ENCODE data around the gene ACOX2.
A peak's percentile ranks its signal among the peaks of the same experiment; 100 is the strongest.
"Not testable (repeated sequence)": the region's sequence is repeated elsewhere in the genome, so short reads cannot be mapped to it uniquely, and the experiment has no call there.

The ACOX2 gene

DNA sequence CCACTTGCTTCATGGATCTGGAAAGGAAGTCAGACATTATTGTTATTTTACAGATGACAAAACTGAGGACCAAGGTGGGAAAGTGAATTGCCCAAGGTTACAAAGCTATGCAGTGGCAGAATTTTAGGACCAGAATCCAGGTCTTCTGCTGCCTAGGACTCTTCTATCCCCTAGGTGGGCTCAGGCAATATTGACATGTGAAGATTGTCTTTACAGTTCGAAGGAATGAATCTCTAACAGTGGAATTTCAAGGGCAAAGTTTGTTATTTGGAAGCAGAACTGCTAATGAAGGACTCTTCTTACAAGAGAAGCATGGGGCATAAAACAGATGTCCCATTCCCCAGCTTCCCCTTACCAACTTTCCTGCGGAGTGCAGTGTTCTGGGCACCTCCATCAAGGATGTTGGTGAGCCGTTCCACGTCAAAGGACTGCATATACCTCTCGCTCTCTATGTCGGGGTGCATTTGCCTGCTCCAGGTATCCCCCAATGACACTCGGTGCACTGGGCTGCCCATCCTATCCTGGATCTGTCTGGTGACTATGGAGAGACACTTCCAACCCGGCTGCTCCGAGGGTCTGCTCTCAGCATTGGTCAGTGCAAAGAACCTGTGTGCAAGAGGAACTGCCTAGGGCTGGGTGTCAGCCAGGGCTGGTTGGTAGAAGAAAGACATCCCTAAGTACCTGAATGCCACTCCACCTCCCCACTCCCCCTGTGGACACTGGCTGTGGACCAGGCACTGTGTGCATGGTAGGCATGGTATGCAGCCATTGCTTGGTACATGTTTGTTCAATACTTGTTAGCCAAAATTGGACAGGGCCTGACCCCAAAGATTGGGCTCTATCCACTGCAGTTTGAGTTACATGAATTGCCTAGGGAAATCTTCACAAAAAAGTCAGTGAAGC is 2.1 kb downstream of the ACOX2 start:
- no peak for DNase-seq

DNA sequence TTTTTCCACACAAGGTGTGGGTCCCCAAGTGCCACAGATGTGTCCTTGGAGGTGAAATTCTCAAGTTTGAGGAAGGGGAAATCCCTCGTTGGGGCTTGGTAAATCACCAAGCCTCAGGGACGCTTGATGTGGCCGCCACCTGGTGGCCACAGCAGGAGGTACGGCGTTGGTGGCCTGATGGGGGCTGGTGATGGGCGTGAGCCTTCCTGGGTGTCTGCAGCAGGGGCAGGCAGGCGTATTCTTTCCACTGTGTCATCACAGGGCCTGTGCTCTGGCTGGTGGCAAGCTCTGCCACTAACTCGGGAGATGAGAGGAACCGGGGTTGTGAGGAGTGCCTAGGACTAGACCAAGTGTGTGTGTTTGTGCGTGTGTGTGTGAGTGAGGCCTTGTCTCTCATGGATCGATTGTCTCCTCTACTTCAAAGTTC is 4.2 kb downstream of the ACOX2 start:
- DNase-seq: peak; percentile 78 to 81

DNA sequence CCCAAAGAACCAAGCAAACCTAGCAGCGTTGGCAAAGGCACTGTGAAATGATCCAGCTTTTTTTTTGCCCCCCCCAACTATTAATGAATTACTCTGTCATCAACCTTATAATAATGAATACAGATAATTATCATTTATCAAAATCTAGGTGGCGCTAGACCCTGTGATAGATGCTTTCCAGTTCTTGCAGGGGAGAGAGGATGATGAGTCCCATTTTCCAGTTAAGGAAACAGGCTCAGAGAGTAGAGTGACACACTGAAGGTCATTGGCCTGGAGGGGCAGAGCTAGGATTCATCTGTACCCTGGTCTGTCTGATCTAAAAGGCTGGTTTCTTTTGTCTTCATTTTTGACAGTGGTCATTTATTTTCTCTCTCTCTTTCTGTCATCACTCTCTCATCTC is 5.0 kb downstream of the ACOX2 start:
- DNase-seq: no peak

DNA sequence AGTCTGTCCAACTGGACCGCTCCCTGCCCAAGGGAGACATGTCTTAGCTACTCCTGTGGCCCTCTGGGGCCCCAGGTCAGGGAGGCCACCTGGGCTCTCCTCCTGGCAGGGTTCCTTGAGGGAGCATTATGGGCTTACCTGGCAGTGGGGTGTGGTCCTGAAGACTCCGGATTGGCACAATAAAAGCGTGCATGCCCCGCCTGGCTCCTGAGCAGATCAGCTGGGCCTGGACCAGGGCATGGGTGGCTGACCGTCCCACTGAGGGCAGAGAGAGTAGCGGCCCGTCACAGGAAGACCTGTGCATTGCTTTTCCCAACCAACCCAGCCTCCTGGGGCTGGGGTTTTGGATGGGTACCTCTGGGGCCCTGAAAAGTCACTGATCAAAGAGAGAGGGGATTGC is 5.4 kb downstream of the ACOX2 start:
- no peak for DNase-seq

DNA sequence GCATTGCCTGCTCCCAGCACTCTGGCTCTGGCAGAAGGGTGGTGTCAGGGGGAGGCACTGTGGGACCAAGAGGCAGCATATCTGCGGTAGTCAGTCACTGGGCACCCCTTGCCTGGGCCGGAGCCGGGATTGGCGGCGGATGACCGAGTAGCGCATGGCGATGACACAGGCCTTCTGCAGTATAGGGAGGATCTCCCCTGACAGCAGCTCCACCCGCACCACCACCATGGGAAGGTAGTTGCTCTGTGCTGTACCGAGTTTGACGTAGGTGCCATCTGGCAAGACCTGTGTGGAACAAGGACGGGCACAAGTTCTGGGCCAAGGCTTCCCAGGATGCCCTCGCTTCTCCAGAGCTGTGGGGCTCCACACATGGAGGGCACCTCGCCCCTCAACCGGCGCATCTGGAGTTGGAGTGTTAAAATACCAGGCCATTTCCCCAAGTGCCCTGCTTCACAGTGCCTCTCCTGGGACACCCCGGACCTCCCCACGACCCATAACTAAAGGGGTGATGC is 6.6 kb downstream of the ACOX2 start:
- DNase-seq: no peak

DNA sequence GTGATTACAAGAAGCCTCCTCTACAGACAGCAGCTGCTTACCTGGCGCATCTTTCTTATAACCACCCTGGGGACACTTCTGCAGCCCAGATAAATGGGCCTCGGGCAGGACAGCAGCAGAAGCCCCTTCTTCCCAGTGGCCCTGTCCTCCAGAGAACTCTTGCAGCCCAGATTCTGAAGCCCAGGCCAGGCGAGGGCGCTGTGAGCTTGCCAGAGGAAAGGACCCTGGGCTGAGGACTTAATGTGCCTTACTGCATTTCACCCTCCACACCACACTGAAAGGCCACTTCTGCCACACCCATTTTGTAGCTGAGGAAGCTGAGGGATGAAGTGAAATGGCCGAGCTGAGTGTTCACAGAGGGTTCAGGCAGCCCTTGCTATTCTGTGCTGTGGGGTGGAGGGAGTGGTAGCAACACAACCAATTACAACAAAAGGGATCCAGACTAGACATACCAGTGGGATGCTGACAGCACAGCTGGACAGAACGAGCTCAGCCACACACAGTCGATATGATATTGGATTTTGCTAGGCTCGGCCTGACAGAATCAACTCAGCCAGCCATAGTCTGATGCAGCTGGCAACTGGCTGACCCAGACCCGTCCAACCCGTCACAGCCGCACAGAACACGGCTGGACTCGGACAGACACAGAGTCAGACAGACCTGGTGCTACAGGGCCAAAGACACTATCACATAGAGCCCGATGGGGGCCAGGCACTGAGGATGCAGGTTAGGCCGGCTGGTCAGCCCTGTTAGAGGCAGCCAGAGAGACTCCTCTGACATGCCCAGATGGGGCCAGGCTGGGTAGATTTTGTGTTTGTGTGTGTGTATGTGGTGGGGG is 7.3 kb downstream of the ACOX2 start:
- no peak for DNase-seq

DNA sequence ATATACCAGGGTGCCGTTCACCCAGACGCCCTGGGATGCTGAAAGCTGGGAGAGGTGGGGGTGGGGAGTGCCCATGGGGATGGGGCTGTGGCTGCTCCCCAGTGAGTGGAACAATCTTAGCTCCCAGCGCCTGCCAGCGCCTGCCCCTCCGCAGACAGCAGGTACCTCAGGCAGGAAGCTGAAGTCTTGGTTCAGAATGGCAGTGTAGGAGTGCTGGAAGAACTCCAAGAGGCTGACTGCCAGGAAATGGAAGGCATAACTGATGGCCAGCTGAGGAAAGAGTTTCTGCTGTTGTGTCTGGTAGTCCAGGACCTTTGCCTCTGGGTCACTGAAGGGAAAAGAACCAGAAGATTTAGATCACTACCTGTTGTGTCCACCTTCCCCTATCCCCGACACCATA is 8.4 kb downstream of the ACOX2 start:
- no peak for DNase-seq

DNA sequence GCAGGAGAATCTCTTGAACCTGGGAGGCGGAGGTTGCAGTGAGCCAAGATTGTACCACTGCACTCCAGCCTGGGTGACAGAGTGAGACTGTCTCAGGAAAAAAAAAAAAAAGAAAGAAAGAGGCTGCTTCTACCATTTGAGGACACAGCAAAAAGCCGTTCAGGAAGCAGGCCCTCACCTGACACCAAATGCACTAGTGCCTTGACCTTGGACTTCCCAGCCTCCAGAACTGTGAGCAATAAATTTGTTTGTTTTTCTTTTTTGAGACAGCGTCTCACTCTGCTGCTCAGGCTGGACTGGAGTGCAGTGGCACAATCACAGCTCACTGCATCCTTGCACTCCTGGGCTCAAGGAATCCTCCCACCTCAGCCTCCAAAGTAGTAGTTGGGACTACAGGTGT is 9.6 kb downstream of the ACOX2 start:
- not testable (repeated sequence) for DNase-seq

DNA sequence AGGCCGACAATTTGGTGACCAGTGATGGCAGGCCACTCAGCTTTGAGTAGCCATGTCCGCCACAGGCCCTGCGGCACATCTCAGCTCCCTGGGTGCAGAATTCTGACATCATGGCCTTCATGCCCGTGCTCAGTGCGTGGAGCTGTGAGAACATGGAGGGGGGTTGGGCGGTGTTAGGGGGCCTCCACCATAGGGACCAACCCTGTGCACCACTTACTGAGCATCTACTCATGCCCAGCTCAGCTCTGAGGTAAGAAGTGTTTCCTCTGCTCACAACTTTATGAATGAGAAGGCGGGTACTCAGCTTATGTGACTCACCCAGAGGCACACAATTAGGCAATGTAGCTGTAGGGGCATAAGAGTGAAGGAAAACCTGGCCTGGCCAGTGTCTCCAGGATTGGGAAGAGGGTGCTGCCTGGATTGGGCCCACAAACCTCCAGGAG is 10.5 kb downstream of the ACOX2 start:
- no peak for DNase-seq

DNA sequence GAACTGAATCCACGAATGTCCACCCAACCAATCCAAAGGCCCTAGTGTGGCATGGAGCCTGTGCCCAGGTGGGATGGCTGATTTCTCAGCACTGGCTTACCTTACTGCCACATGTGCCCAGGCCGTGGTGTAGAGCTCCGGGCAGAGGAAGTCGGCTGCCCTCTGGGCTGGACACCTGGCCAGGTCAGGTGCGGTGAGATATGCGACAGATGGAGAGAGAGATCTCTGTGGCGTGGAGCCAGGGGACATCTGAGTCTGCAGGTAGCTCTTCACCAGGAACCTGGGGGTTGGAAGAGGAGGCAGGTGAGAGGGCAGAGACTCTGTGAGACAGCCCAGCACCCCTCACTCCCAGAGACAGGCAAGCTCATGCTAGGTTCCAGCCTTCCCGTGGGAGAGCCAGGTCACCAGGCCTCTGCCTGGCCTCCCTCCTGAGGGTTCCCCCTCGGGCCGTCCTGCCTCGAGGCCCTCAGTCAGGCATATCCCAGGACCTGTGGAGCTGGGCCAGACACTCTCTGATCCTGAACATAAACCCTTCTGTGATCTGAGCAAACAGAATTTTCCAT is 12.6 kb downstream of the ACOX2 start:
- no peak for DNase-seq

DNA sequence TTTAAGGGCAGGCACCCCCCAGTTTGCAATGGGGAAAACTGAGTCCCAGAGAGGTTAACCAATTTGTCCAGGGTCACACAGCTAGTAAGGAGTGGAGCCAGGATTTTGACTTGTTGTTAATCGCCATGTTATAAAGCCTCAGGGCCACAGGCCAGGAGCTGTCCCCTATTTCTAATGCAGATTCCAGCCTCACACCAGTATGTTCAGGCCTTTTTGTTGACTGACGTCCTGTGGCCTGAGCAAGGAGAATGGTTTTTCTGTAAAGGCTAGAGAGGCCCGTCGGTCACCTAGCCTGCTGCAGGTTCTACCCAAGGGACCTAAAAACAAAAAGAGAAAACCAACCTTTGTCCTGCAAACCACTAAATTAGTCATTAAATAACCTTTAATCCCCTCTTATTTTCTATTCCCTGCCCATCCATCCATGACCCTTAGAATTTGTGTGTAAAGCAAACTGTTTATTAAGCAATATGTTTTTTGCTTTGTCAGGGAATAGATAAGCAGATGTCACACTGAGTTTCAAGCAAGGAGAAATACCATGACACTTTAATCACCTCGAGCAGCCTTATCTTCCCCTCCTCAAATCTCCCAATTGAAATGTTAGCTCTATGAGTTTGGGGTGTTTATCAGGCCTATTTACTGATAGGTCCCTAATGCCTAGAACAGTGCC is 14.1 kb downstream of the ACOX2 start:
- no peak for DNase-seq

DNA sequence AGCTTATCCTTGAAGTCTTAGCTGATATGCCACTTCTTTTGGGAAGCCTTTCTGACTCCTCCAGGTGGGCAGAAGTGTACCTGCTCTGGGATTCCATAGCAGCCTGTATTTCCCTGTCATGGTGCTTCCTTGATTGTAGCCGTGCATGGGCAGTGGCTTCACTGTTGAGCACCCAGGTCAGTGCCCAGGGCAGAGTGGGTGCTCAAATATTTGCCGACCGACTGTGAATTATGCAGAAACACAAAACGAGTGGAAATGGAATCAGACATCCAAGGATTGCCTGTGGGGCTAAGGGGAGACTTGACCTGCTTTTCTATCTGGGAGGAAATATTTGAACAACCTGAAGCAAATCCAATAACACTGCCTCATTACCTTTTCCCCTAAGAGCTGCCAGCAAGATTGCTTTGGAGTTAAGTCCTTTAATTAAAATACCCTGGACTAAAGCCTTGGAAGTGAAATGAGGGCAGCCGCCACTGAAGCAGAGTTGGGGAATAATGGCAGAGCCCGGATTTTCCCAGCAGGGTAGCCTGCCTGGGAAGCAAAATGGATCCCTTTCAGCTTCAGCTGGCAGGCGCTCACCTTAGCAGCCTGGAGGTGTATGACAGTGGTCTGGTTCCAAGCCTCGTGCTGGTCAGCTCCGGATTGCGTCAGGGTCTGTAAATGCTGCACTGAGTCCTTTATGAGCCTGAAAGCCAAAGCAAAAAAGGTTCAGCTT is 14.9 kb downstream of the ACOX2 start:
- DNase-seq: no peak

DNA sequence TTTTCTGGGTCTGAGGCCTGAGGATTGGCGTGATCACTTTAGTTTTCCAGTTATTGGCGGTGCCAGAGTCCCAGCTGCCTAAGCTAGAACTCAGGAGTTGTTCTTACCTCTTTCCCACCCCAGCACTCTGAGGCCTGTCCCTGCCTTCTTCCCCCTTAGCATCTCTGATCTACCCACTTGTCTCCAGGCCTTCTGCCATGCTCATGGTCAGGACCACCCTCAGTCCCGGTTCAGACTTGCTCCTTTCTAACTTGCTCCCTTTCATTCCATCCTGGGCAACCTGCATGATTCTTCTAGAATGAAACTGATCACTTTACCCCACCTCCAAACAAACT is 15.7 kb downstream of the ACOX2 start:
- DNase-seq: no peak

DNA sequence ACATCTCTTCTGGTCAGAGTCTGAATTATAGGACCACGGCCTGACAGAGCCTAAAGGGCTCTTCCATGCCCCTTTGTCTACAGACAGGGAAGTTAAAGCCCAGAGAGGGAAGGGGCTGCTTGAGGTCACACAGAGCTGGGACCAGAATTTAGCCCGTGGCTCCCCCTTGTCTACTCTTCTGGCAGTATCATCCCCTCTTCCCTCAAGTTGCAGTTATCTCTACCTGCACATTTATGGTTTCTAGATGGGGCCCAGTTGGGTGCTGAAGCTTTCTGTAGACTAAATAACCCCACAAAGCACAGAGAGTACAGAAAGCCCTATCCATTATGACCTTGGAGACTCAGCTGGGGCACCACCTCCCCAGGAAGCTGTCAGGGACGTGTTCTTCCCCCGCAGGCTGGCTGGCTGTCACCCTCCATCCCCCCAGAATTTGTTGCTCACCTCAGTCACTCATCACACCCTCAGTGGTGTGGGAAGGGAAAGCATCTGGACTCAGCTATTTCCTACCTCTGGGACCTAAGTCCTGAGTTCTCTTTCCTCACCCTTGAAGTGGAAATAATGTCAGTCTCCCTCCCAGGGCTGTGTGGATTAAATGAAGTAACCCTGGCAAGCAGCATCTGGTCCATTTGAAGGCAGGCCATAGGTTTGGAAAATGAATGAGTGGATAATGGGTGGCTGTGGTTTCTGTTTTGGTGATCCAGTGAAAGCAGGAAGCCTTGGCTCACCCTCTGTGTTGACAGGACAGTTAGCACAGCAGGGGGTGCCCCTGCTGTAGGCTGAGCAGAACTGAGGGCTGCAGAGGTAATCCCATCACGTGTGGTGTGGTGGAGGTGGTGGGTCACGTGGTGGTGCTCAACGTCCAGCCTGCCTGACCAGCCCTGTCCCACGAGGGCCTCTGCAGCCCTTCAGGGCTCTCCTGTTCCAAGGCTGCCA is 16.3 kb downstream of the ACOX2 start:
- DNase-seq: no peak

DNA sequence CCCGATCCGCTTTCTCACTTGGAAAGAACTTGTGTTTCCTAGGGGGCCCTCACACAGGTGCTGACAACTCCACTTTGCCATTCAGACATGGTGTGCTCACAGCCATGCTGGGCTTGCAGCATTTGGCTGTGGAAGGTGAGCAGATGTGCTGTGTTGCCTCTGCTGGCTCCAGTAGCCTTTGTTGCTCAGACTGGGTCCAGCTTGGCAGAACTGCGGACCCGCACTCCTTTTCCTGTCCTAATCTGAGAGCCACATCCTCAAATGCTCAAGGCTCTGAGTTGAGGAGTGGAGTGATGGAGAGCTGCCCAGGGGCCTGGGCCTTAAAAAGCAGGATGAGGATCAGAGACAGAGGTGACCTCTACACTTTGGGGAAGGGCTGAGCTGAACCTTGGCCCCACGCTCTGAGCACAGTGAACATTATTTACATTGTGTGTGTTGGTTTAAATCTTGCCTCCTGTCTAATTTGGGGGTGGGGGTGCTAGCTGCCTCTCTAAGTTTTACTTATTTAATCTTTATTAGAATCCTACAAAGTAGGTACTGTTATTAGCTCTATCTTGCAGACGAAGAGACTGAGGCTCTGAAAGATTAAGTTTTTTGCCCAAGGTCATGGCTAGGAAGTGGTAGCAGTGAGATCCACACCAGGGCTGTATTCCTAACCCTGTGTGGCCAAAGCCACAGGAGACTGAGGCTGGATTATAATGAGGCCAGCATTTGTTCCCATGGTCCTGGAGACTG is 17.2 kb downstream of the ACOX2 start:
- no peak for DNase-seq

DNA sequence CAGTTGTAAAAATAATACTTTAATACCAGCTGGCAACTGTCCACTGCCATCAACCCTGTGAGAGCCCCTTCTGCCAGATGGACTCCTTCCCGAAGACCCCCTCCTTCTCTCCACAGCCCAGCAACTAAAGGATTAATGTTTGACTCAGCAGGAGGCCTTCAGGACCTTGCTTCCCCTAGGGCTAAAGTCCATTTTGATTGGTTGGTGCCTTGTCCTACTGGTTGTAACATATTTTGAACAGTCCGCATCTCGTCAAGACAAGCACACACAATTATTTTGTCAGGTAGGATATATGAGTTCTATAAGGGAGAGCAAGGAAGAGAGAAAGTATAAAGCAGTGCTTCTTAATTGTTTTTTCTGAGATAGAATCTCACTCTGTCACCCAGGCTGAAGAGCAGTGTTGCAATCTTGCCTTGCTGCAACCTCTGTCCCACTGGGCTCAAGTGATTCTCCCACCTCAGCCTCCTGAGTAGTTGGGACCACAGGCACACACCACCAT is 18.6 kb downstream of the ACOX2 start:
- no peak for DNase-seq

DNA sequence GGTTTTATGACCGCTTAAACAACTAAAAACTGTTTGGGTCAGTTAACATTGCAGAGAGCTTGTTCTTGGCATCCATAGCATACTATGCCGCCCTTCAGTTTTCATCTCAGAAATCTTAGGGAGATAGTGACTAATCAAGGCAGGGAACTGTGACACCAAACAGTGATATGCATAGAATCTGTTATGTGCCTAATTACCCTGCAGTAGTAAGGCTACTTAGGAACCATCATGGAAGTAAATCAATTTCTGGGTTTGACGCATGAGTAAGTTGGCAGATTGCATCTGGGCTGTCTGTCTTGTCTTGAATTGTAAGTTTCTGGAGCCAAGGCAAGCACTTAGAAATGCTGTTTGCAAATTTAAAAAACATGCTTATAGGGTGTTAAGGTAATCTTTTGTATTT is 22.6 kb downstream of the ACOX2 start:
- no peak for DNase-seq

DNA sequence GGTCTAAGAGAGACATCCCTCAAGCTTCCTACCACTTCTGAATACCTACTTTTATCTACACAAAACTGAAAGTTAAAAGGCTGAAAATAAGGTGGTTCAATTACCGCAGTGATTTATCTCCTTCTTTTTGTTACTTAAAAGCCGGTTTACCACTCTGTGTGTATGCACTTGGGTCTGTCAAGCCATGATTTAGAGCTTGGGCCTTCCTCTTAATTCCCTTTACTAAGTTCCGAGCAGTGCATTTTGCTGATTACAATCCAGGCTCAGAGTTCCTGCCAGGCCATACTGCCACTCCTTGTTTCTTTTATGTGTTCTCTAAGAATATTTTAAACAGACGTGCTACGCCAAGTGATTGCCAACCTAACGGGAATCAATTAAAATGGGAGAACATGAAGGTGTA is 28.6 kb downstream of the ACOX2 start:
- no peak for DNase-seq

DNA sequence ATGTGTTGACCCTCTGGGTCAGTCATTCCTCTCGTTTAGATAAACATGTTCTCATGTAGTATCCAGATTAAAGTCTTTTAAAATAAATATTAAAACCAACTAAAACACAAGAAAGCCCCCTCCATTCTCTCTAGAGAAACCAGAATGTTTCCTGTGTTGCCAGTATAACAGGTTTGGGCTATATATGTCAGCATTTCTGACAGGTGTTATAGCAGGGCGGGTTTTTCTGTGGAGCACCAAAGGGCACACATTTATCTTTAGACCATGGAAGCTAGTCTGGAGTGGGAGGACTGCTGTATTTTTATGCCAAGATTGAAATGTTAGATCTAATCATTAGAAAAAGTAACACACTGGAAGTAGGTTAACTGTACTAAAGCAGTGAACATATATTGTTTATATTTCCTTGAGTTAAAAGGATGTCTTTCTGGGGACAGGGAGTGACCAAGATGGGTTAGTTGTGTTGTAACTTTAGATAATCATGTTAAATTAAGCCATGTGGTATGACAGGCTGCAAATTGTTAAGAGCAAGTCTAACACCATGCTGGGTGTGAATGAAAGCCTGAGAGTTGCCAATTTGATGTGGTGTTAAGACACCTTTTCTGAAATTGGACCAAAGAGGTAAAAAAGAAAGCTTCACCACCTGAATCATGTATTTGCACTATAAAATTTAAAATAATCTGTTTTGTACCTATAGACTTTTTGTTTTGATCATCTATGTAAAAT is 29.5 kb downstream of the ACOX2 start:
- no peak for DNase-seq

DNA sequence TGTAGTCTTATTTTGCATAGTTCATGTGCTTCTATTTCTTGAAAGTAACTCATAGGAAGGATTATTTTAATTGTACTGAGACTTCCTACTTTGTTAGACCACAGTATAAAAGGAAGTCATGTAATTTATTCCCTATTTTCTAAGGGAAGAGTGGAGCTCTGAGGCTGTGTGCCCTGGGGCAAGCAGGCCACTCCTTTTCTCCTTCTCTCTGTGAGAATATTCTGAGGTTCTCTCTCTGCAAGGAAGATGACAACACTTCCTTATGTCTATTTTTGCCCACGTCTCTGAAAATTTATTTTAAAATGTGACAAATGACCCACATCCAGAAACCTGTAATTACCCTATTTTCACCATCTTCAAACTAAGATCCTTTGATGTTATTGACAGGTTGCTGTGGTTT is 34.1 kb downstream of the ACOX2 start:
- DNase-seq: no peak

Measured in activated CD4-positive, alpha-beta T cell treated with anti-CD3 and anti-CD28 coated beads, Interleukin-2, amount 50 U/mL, for 4 hours (primary cell).